HG03521 (cell line): ENCODE measurements around the gene AK5.
A peak's percentile ranks its signal among the peaks of the same experiment; 100 is the strongest.

Experiments used
- ATAC-seq: cut with Tn5 transposase; IDR thresholded peaks from one replicate; pipeline ENCODE4 v1.9.1; 2021; ENCODE audit warnings: mild to moderate bottlenecking, moderate library complexity; ENCODE audit not compliant: unreplicated experiment

The AK5 gene

GRCh38 chr1:77281491-77282186, at the start of gene AK5:
AK5 (plus strand) TSS chr1:77282019; CDS start chr1:77282314, 295 bp downstream.
- peak; percentile 61 for ATAC-seq

GRCh38 chr1:77232829-77233228, 49.0 kb upstream of the AK5 start:
- no peak for ATAC-seq

- ATAC-seq, result no peak
Measured at GRCh38 chr1:77234096-77234495, 47.7 kb upstream of the AK5 start.

GRCh38 chr1:77234943-77235342, 46.9 kb upstream of the AK5 start:
- ATAC-seq, result no peak

- ATAC-seq, result no peak
Measured at GRCh38 chr1:77238462-77238861, 43.4 kb upstream of the AK5 start.

GRCh38 chr1:77239311-77239710, 42.5 kb upstream of the AK5 start:
- ATAC-seq, result no peak

- ATAC-seq, result no peak
Measured at GRCh38 chr1:77245830-77246229, 36.0 kb upstream of the AK5 start.

- ATAC-seq, result no peak
Measured at GRCh38 chr1:77250126-77250525, 31.7 kb upstream of the AK5 start.

- ATAC-seq, result no peak
Measured at GRCh38 chr1:77253211-77253610, 28.6 kb upstream of the AK5 start.

GRCh38 chr1:77263708-77264107, 18.1 kb upstream of the AK5 start:
- ATAC-seq, result no peak

- ATAC-seq, result no peak
Measured at GRCh38 chr1:77265180-77265579, 16.6 kb upstream of the AK5 start.

GRCh38 chr1:77267035-77267434, 14.8 kb upstream of the AK5 start:
- ATAC-seq, result no peak

- no peak for ATAC-seq
Measured at GRCh38 chr1:77271852-77272580, 9.8 kb upstream of the AK5 start.

- ATAC-seq, result no peak
Measured at GRCh38 chr1:77273891-77274290, 7.9 kb upstream of the AK5 start.

GRCh38 chr1:77275194-77275593, 6.6 kb upstream of the AK5 start:
- ATAC-seq, result no peak

GRCh38 chr1:77276941-77277340, 4.9 kb upstream of the AK5 start:
- ATAC-seq, result no peak

GRCh38 chr1:77279929-77280328, 1.9 kb upstream of the AK5 start:
- ATAC-seq, result no peak

GRCh38 chr1:77280962-77281361, 857 bp upstream of the AK5 start:
- ATAC-seq, result no peak

GRCh38 chr1:77282187-77282865, 507 bp downstream of the AK5 start:
- ATAC-seq, result no peak

- ATAC-seq, result no peak
Measured at GRCh38 chr1:77282866-77283539, 1.2 kb downstream of the AK5 start.

- ATAC-seq, result no peak
Measured at GRCh38 chr1:77283701-77284425, 2.0 kb downstream of the AK5 start.
